ENCODE measurements around the gene CCDC47. TPM values are rescaled to one million over a fixed set of nuclear protein-coding genes. Genes with fewer than 3 reads are reported as not detected.
A peak's percentile ranks its signal among the peaks of the same experiment; 100 is the strongest.

Gene CCDC47
- total RNA-seq, 2 donors from 2014 or later = 57.1 to 69.7 TPM

DNA sequence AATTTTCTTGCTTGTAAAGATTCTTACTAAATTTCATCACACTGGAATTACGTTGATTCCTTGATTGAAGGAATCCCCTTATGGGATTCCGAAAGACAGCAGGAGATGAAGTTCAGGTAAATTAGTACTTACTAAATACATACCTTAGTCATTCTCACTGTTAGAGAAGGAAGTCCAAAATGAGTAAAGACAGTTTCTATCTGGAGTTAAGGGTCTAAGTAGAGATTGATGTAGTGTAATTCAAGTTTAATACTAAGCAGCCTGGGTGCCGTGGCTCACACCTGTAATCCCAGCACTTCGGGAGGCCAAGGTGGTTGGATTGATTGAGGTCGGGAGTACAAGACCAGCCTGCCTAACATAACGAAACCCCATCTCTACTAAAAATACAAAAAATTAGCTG, 10.1 kb upstream of the CCDC47 start:
- H3K4me1 ChIP-seq = peaks cover 0 to 10% of the 10 kb centered on the region in 2 donors
- H3K9me3 ChIP-seq = no peaks in the 10 kb centered on the region
- TF ChIP-seq, protein P1, sequence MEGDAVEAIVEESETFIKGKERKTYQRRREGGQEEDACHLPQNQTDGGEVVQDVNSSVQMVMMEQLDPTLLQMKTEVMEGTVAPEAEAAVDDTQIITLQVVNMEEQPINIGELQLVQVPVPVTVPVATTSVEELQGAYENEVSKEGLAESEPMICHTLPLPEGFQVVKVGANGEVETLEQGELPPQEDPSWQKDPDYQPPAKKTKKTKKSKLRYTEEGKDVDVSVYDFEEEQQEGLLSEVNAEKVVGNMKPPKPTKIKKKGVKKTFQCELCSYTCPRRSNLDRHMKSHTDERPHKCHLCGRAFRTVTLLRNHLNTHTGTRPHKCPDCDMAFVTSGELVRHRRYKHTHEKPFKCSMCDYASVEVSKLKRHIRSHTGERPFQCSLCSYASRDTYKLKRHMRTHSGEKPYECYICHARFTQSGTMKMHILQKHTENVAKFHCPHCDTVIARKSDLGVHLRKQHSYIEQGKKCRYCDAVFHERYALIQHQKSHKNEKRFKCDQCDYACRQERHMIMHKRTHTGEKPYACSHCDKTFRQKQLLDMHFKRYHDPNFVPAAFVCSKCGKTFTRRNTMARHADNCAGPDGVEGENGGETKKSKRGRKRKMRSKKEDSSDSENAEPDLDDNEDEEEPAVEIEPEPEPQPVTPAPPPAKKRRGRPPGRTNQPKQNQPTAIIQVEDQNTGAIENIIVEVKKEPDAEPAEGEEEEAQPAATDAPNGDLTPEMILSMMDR (IDR thresholded peaks at IDR 0.05) = no peak
- no peak for DNase-seq (ENCODE audit: low spot score)
- H3K27ac ChIP-seq = no peak overlapping the region
- H3K4me3 ChIP-seq = no peak overlapping the region
- H3K36me3 ChIP-seq = peaks cover 30% of the 10 kb centered on the region
- no peaks in the 10 kb centered on the region for H3K27me3 ChIP-seq

DNA sequence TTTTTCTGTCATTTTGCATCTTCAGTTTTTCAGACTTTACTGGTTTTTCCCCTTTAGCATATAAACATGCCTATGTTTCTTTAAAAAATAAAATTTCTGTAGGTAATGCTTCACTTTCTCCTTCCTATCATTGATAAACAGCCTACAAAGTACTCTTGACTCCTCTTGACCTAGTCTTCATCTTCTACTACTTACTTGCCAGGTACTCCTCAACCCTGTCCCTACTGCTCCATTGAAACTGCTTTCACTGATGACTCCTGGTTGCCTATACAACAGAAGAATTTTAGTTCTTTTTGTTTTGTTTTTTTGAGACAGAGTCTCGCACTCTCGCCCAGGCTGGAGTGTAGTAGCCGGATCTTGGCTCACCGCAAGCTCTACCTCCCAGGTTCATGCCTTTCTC, 7.5 kb upstream of the CCDC47 start:
- H3K4me3 ChIP-seq = no peak overlapping the region
- no peak overlapping the region for H3K27ac ChIP-seq
- DNase-seq (ENCODE audit: low spot score) = no peak
- TF ChIP-seq, protein P1 (IDR thresholded peaks at IDR 0.05) = no peak
- H3K27me3 ChIP-seq = no peaks in the 10 kb centered on the region
- peaks cover 14% of the 10 kb centered on the region for H3K36me3 ChIP-seq
- no peaks in the 10 kb centered on the region for H3K9me3 ChIP-seq
- H3K4me1 ChIP-seq = peaks cover 0 to 15% of the 10 kb centered on the region in 2 donors

DNA sequence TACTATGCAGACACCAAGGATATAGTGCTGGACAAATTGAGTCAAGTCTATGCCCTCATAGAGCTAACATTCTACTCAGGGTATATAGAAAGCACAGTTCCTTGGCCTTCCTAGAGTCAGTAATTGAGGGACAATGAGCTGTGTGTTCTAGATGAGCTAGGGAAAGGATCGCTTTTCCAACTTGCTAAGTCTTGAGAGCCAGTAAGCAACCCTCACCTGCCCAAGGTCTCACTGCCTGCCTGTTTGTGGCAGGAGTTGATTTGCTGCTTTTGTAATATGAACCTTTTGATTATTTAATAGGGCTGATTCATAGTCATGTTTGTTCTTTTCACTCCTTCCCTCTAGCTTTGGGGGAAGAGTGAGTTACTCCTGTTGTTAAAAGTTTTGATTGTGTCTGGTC, 7.1 kb upstream of the CCDC47 start:
- H3K9me3 ChIP-seq = no peaks in the 10 kb centered on the region
- no peaks in the 10 kb centered on the region for H3K27me3 ChIP-seq
- TF ChIP-seq, protein P1 (IDR thresholded peaks at IDR 0.05) = no peak
- peaks cover 0 to 19% of the 10 kb centered on the region in 2 donors for H3K4me1 ChIP-seq
- peaks cover 14% of the 10 kb centered on the region for H3K36me3 ChIP-seq
- H3K4me3 ChIP-seq = no peak overlapping the region
- no peak overlapping the region for H3K27ac ChIP-seq
- no peak for DNase-seq (ENCODE audit: low spot score)

DNA sequence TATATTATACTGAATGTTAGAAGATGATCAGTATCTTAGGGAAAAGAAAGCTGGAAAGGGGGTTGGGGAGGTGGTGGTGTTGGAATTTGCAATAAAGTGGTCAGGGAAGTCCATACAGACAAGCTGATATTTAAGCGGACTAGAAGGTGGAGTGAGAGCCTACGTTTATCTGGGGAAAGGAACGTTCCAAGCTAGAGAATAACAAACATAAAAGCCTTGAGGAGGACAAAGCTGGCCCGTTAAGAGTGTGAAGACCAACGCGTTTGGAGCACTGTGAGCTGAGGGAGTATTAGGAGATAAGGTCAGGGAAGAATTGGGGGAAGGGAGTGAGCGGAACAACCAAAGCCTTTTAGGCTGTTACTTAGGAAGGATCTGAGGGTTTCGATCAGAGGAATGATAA, 2.0 kb upstream of the CCDC47 start:
- no peak for DNase-seq (ENCODE audit: low spot score)
- TF ChIP-seq, protein P1 (IDR thresholded peaks at IDR 0.05) = no peak
- H3K4me3 ChIP-seq = peak overlapping the region; percentile 88 to 98
- H3K4me1 ChIP-seq = peaks cover 0 to 40% of the 10 kb centered on the region in 2 donors
- H3K27me3 ChIP-seq = no peaks in the 10 kb centered on the region
- peaks cover 8% of the 10 kb centered on the region for H3K36me3 ChIP-seq
- peak overlapping the region; percentile 98 for H3K27ac ChIP-seq
- no peaks in the 10 kb centered on the region for H3K9me3 ChIP-seq

DNA sequence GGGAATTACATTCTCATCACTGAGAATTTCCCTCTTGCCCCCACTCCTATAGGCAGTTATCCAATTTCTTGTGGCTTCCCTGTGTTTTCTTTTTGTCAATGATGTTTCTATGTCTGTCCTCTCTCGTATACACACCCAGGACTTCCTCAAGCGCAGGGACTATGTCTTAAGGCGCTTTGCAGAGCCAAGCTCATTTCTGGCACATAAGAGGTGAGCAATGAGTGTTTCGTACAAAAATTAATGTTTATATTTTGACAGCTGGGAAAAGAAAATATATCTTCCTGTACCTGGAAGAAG, 1.5 kb upstream of the CCDC47 start:
- no peaks in the 10 kb centered on the region for H3K9me3 ChIP-seq
- peaks cover 0 to 38% of the 10 kb centered on the region in 2 donors for H3K4me1 ChIP-seq
- peak overlapping the region; percentile 88 to 98 for H3K4me3 ChIP-seq
- H3K36me3 ChIP-seq = peaks cover 7% of the 10 kb centered on the region
- peak overlapping the region; percentile 98 for H3K27ac ChIP-seq
- DNase-seq (ENCODE audit: low spot score) = no peak
- TF ChIP-seq, protein P1 (IDR thresholded peaks at IDR 0.05) = no peak
- no peaks in the 10 kb centered on the region for H3K27me3 ChIP-seq
